ENCODE data around the gene SCUBE2. TPM values are rescaled to one million over a fixed set of nuclear protein-coding genes. Genes with fewer than 3 reads are reported as not detected.

Gene SCUBE2
- total and polyA plus RNA-seq, 4 donors, result 2.6 to 27.6 (median 4.0) TPM

DNA sequence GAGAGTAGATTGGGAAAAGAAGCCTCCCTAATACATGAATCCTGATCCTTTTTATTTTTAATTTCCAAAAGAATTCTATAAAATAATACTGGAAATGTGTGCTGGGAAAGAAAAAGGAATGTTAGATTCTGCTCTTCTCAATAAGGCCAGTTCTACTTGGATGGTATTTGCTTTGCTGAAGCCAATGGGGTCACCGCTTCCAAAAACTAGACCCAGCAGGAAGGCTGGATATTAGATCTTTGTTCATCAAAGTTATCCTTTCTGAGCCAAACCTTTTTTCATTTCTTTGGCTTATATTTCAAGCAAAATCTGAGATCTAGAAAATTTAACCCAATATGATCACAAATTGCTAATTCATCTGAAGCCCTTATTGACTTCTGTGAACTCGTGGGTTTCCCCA is 41.4 kb downstream of the SCUBE2 start:
- no peaks in the 10 kb centered on the region for H3K9me3 ChIP-seq (ENCODE audit: control insufficient read depth in 4 of 4, insufficient read depth in 3 of 4, low read length in 3 of 4)
- ATAC-seq (ENCODE audit: insufficient read depth, low FRiP score), result no peak
- no peak for DNase-seq
- no peak overlapping the region for H3K27ac ChIP-seq (ENCODE audit: low read depth in 1 of 2, low read length in 1 of 2)
- H3K4me1 ChIP-seq (ENCODE audit: control insufficient read depth in 5 of 5, insufficient read depth in 5 of 5, low read length in 5 of 5), result peaks cover 0 to 42% (median 21%) of the 10 kb centered on the region in 5 donors
- no peak overlapping the region for H3K9ac ChIP-seq (ENCODE audit: insufficient read depth in 1 of 2, low read length in 2 of 2)
- H3K4me3 ChIP-seq, result no peak overlapping the region
- no peaks in the 10 kb centered on the region for H3K27me3 ChIP-seq (ENCODE audit: control insufficient read depth in 3 of 3, insufficient read depth in 3 of 3, low read length in 2 of 3)
- H3K36me3 ChIP-seq (ENCODE audit: control insufficient read depth in 4 of 4, insufficient read depth in 4 of 4, low read length in 4 of 4), result peaks cover 0 to under 1% (median 0%) of the 10 kb centered on the region in 4 donors
- TF ChIP-seq, protein P1, sequence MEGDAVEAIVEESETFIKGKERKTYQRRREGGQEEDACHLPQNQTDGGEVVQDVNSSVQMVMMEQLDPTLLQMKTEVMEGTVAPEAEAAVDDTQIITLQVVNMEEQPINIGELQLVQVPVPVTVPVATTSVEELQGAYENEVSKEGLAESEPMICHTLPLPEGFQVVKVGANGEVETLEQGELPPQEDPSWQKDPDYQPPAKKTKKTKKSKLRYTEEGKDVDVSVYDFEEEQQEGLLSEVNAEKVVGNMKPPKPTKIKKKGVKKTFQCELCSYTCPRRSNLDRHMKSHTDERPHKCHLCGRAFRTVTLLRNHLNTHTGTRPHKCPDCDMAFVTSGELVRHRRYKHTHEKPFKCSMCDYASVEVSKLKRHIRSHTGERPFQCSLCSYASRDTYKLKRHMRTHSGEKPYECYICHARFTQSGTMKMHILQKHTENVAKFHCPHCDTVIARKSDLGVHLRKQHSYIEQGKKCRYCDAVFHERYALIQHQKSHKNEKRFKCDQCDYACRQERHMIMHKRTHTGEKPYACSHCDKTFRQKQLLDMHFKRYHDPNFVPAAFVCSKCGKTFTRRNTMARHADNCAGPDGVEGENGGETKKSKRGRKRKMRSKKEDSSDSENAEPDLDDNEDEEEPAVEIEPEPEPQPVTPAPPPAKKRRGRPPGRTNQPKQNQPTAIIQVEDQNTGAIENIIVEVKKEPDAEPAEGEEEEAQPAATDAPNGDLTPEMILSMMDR (IDR thresholded peaks at IDR 0.05; ENCODE audit: control extremely low read depth, extremely low read depth), result no peak
- WGBS, 2 donors, result 95 to 98% methylated on average over 2 of the region's 2 CpGs

DNA sequence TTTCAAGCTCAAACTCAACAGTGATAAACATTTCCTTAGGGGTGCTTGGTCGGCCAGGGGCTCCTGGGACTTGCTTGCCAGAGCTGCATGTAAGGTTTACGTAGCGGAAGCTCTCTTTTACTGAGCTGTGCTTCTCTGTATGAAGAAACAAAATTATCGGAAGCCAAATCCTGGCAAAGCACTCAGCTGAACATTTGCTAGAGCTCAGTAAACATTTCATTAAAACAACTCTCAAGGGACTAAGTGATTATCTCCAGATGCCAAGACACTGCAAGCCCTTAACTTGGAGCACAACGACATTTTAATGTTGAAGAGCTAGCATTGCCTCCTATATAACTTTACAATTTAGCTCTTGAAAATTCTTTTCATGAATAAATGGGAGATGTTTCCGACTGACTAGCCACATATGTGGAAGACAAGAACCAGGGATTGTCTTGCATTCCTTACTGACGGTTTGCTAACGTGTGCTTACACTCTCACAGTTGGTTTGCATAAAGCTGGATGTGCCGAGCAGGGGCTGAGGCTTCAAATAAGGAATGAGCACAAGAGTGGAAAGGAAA is 43.4 kb downstream of the SCUBE2 start:
- ATAC-seq (ENCODE audit: insufficient read depth, low FRiP score), result peak; percentile 43

DNA sequence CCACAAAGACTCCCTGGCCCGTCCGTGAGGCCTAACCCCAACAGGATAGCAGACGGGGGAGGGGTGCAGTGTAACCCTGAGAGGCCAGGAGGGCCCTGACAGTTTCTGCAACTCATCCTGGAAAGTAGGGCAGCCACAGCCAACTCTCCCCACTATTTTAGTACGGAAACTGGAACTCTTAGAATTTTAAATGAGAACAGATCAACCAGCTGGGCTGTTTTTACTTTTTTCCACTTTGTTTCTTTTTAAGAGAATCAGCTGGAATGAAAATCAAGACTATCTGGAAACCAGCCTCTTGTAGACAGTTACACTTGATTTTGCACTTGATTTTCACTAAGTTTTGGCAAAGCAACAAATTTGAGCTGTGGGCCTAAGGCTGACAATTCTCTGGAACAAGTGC is 44.9 kb downstream of the SCUBE2 start:
- Histone ChIP-seq H3K27me3 (ENCODE audit: control insufficient read depth in 3 of 3, insufficient read depth in 3 of 3, low read length in 2 of 3) (no peaks in the 10 kb centered on the region), H3K9ac (ENCODE audit: insufficient read depth in 1 of 2, low read length in 2 of 2) (no peak overlapping the region), H3K27ac (ENCODE audit: low read depth in 1 of 2, low read length in 1 of 2) (peak overlapping the region in 1 of 2 donors; percentile 6), H3K4me3 (no peak overlapping the region), H3K36me3 (ENCODE audit: control insufficient read depth in 4 of 4, insufficient read depth in 4 of 4, low read length in 4 of 4) (no peaks in the 10 kb centered on the region), H3K4me1 (ENCODE audit: control insufficient read depth in 5 of 5, insufficient read depth in 5 of 5, low read length in 5 of 5) (peaks cover 0 to 52% (median 21%) of the 10 kb centered on the region in 5 donors), H3K9me3 (ENCODE audit: control insufficient read depth in 4 of 4, insufficient read depth in 3 of 4, low read length in 3 of 4) (no peaks in the 10 kb centered on the region)
- ATAC-seq (ENCODE audit: insufficient read depth, low FRiP score) (no peak), DNase-seq (peak in 2 of 3 donors; percentile 84 to 92)
- TF ChIP-seq, protein P1 (IDR thresholded peaks at IDR 0.05; ENCODE audit: control extremely low read depth, extremely low read depth), result no peak
- WGBS, 2 donors, result 75 to 79% methylated on average over 4 of the region's 4 CpGs

More for the DNA sequence above, 43.4 kb downstream of the SCUBE2 start:
- Histone ChIP-seq H3K27ac (ENCODE audit: low read depth in 1 of 2, low read length in 1 of 2) (peak overlapping the region in 1 of 2 donors; percentile 57), H3K9me3 (ENCODE audit: control insufficient read depth in 4 of 4, insufficient read depth in 3 of 4, low read length in 3 of 4) (no peaks in the 10 kb centered on the region), H3K27me3 (ENCODE audit: control insufficient read depth in 3 of 3, insufficient read depth in 3 of 3, low read length in 2 of 3) (no peaks in the 10 kb centered on the region), H3K4me1 (ENCODE audit: control insufficient read depth in 5 of 5, insufficient read depth in 5 of 5, low read length in 5 of 5) (peaks cover 0 to 45% (median 21%) of the 10 kb centered on the region in 5 donors), H3K9ac (ENCODE audit: insufficient read depth in 1 of 2, low read length in 2 of 2) (no peak overlapping the region), H3K4me3 (no peak overlapping the region), H3K36me3 (ENCODE audit: control insufficient read depth in 4 of 4, insufficient read depth in 4 of 4, low read length in 4 of 4) (no peaks in the 10 kb centered on the region)
- 54 to 67% methylated on average over 9 of the region's 9 CpGs for WGBS, 2 donors
- peak; percentile 86 to 99 (median 98) for DNase-seq
- TF ChIP-seq, protein P1 (IDR thresholded peaks at IDR 0.05; ENCODE audit: control extremely low read depth, extremely low read depth), result no peak

DNA sequence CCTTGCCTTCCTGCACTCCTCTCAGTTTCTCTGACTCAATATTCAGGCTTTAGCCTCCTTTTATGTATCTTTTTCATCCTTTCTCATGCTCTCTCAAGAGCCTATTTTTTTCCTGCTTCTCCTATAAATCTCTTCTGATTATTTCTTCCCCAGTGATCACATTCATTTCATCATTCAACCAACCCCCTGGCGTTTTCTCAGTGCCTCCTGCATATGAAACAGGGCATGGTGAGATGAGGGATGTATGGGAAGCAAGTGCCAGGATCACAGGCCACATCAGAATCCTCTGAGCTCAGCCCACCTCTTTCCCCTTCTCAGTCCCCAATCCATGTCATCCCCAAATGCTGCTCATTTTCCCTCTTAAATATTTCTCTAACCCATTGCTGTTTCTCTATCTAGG is 48.9 kb downstream of the SCUBE2 start:
- DNase-seq (no peak), ATAC-seq (ENCODE audit: insufficient read depth, low FRiP score) (no peak)
- Histone ChIP-seq H3K9me3 (ENCODE audit: control insufficient read depth in 4 of 4, insufficient read depth in 3 of 4, low read length in 3 of 4) (no peaks in the 10 kb centered on the region), H3K9ac (ENCODE audit: insufficient read depth in 1 of 2, low read length in 2 of 2) (no peak overlapping the region), H3K4me3 (no peak overlapping the region), H3K27ac (ENCODE audit: low read depth in 1 of 2, low read length in 1 of 2) (no peak overlapping the region), H3K4me1 (ENCODE audit: control insufficient read depth in 5 of 5, insufficient read depth in 5 of 5, low read length in 5 of 5) (peaks cover 0 to 31% (median 14%) of the 10 kb centered on the region in 5 donors), H3K36me3 (ENCODE audit: control insufficient read depth in 4 of 4, insufficient read depth in 4 of 4, low read length in 4 of 4) (peaks cover 0 to 3% (median 0%) of the 10 kb centered on the region in 4 donors), H3K27me3 (ENCODE audit: control insufficient read depth in 3 of 3, insufficient read depth in 3 of 3, low read length in 2 of 3) (no peaks in the 10 kb centered on the region)
- WGBS, 2 donors, result 83 to 85% methylated on average over 1 of the region's 1 CpG
- TF ChIP-seq, protein P1 (IDR thresholded peaks at IDR 0.05; ENCODE audit: control extremely low read depth, extremely low read depth), result no peak
